ENCODE data around the gene CHST9. TPM values are rescaled to one million over a fixed set of nuclear protein-coding genes. Genes with fewer than 3 reads are reported as not detected.

CHST9 gene
- total and polyA plus RNA-seq, 2 donors (not counting 3 experiments of a cell fraction or from before 2014, with no cell fraction given), result not detected

DNA sequence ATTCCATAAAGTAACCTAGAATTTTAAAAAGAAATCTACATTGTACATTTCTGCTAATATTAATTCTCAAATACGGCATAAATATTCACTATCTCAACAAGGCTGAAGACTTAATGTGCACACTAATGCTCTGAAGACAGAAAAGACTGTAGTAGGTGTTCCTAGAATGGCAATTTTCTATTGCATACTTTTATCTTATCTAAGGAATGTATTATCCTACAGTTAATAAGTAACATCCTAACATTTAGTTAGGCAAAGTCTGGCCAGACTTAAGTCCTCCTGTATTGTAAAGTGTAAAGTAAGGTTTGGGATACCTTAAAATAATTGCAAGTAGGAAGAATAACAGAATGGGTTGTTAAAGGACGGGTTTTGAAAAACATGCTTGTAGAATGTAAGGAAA, 42.2 kb downstream of the CHST9 start:
- Histone ChIP-seq H3K4me2 (ENCODE audit: insufficient read depth, low read length) (no peak overlapping the region), H3K9me3 (replicated peaks; ENCODE audit: control insufficient read depth, insufficient read depth, low read length) (no peaks in the 10 kb centered on the region), H3K36me3 (ENCODE audit: control insufficient read depth in 2 of 2, extremely low read depth in 1 of 2, insufficient read depth in 2 of 2, low read length in 2 of 2) (no peaks in the 10 kb centered on the region), H3K27ac (ENCODE audit: insufficient read depth, low read depth, low read length) (no peak overlapping the region), H3K4me1 (ENCODE audit: control insufficient read depth, extremely low read depth, insufficient read depth, low read length) (no peaks in the 10 kb centered on the region), H3K9me1 (replicated peaks; ENCODE audit: control insufficient read depth, extremely low read depth, insufficient read depth, low read length) (no peaks in the 10 kb centered on the region), H2AFZ (ENCODE audit: low read depth, low read length) (no peak overlapping the region), H3K79me2 (ENCODE audit: control insufficient read depth, insufficient read depth, low read length) (no peaks in the 10 kb centered on the region), H3K4me3 (replicated peaks in 1 of 3; ENCODE audit: insufficient read depth in 1 of 3, low read depth in 1 of 3, low read length in 3 of 3) (no peak overlapping the region), H4K20me1 (replicated peaks; ENCODE audit: control insufficient read depth, extremely low read depth, insufficient read depth, low read length) (no peaks in the 10 kb centered on the region), H3K9ac (replicated peaks; ENCODE audit: extremely low read depth, insufficient read depth, low read length) (no peak overlapping the region), H3K27me3 (ENCODE audit: control insufficient read depth in 2 of 2, insufficient read depth in 2 of 2, low read length in 2 of 2) (no peaks in the 10 kb centered on the region)
- dilution Hi-C loops (cut with MboI; ENCODE audit: extremely low pct_ligation_motif_present, low sequenced_read_pairs), result no loop called here
- DNase-seq (ENCODE audit: low read depth, low spot score) (no peak), FAIRE-seq (no peak)
- BruUV-seq (replicated peaks), result no TSS peak
- ChIA-PET POLR2A (no interaction called here), CTCF (no interaction called here)
- TF ChIP-seq EZH2 (IDR thresholded peaks at IDR 0.05; ENCODE audit: borderline replicate concordance, low read depth, low read length, severe bottlenecking) (no peak), POLR2A (IDR thresholded peaks at IDR 0.05; ENCODE audit: low read depth, low read length) (no peak), GATA2 (IDR thresholded peaks at IDR 0.05; ENCODE audit: insufficient read depth, insufficient read length, low read depth, low read length) (no peak), POLR2AphosphoS5 (IDR thresholded peaks at IDR 0.05; ENCODE audit: insufficient read depth, low read depth, low read length) (no peak), FOS (IDR thresholded peaks at IDR 0.05; ENCODE audit: borderline replicate concordance, insufficient read depth, low read length) (no peak), JUN (IDR thresholded peaks at IDR 0.05; ENCODE audit: borderline replicate concordance, insufficient read depth, insufficient read length, low read depth) (no peak), MYC (IDR thresholded peaks at IDR 0.05; ENCODE audit: low read depth, low read length) (no peak)
- TF ChIP-seq, protein P1, sequence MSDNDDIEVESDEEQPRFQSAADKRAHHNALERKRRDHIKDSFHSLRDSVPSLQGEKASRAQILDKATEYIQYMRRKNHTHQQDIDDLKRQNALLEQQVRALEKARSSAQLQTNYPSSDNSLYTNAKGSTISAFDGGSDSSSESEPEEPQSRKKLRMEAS (IDR thresholded peaks at IDR 0.05; ENCODE audit: insufficient read depth, insufficient read length), result no peak
- TF ChIP-seq, protein P2, sequence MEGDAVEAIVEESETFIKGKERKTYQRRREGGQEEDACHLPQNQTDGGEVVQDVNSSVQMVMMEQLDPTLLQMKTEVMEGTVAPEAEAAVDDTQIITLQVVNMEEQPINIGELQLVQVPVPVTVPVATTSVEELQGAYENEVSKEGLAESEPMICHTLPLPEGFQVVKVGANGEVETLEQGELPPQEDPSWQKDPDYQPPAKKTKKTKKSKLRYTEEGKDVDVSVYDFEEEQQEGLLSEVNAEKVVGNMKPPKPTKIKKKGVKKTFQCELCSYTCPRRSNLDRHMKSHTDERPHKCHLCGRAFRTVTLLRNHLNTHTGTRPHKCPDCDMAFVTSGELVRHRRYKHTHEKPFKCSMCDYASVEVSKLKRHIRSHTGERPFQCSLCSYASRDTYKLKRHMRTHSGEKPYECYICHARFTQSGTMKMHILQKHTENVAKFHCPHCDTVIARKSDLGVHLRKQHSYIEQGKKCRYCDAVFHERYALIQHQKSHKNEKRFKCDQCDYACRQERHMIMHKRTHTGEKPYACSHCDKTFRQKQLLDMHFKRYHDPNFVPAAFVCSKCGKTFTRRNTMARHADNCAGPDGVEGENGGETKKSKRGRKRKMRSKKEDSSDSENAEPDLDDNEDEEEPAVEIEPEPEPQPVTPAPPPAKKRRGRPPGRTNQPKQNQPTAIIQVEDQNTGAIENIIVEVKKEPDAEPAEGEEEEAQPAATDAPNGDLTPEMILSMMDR (IDR thresholded peaks at IDR 0.05; ENCODE audit: extremely low read depth in 1 of 2, insufficient read depth in 1 of 2, low read depth in 1 of 2, low read length in 2 of 2), result no peak
- intact Hi-C loops (cut with micrococcal nuclease), result no loop called here

Data from endothelial cell of umbilical vein (primary cell).